Ishikawa (cell line): ENCODE data around the gene RNF113B.

ENCODE experiments used
- CEBPB ChIP-seq: IDR thresholded peaks from 2 replicates; pipeline ENCODE4 v1.6.1; 2012
- CREB1 ChIP-seq: IDR thresholded peaks from 2 replicates; pipeline ENCODE4 v1.6.1; 2012; ENCODE audit warnings: low read depth
- EGR1 ChIP-seq: IDR thresholded peaks from 2 replicates; pipeline ENCODE4 v1.6.1; 2012
- EP300 ChIP-seq: IDR thresholded peaks from 2 replicates; pipeline ENCODE4 v1.6.1; 2012; ENCODE audit warnings: borderline replicate concordance
- NFIC ChIP-seq: IDR thresholded peaks from 2 replicates; pipeline ENCODE4 v1.6.1; 2012
- RAD21 ChIP-seq: IDR thresholded peaks from 2 replicates; pipeline ENCODE4 v1.6.1; 2012; ENCODE audit warnings: low read depth
- TCF12 ChIP-seq: IDR thresholded peaks from 2 replicates; pipeline ENCODE4 v1.6.1; 2012; ENCODE audit warnings: low read depth
- YY1 ChIP-seq: IDR thresholded peaks from 2 replicates; pipeline ENCODE4 v1.6.1; 2012; ENCODE audit warnings: low read depth
- ZBTB7A ChIP-seq: IDR thresholded peaks from 2 replicates; pipeline ENCODE4 v1.6.1; 2012; ENCODE audit warnings: low read depth
- TF ChIP-seq, protein P1 (sequence below): IDR thresholded peaks from 2 replicates; pipeline ENCODE4 v1.6.1; 2012; ENCODE audit warnings: low read depth, mild to moderate bottlenecking
- TF ChIP-seq, protein P2 (sequence below): IDR thresholded peaks from 2 replicates; pipeline ENCODE4 v1.6.1; 2012
- TF ChIP-seq, protein P3 (sequence below): IDR thresholded peaks from 2 replicates; pipeline ENCODE4 v1.6.1; 2012

DNA sequence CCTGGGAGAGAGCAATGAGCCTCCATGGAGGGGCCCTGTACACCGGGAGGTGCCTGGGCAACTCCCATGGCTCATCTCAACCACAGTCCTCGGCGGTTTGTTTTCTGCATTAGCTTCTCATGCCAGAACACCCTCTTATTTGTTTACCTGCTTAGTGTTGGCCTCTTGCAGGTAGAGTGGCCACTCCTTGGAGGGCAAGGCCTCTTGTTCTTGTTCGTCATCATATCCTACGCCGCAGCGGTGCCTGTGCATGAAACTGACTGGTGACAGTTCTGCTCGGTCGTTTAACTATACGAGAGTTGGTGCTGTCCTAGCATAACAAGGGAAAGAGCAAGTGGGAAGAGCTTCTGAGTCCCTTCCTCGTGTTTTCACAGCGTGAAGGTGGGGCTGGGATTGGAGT lies 40.5 kb upstream of the RNF113B start:
- TF ChIP-seq, protein P1, sequence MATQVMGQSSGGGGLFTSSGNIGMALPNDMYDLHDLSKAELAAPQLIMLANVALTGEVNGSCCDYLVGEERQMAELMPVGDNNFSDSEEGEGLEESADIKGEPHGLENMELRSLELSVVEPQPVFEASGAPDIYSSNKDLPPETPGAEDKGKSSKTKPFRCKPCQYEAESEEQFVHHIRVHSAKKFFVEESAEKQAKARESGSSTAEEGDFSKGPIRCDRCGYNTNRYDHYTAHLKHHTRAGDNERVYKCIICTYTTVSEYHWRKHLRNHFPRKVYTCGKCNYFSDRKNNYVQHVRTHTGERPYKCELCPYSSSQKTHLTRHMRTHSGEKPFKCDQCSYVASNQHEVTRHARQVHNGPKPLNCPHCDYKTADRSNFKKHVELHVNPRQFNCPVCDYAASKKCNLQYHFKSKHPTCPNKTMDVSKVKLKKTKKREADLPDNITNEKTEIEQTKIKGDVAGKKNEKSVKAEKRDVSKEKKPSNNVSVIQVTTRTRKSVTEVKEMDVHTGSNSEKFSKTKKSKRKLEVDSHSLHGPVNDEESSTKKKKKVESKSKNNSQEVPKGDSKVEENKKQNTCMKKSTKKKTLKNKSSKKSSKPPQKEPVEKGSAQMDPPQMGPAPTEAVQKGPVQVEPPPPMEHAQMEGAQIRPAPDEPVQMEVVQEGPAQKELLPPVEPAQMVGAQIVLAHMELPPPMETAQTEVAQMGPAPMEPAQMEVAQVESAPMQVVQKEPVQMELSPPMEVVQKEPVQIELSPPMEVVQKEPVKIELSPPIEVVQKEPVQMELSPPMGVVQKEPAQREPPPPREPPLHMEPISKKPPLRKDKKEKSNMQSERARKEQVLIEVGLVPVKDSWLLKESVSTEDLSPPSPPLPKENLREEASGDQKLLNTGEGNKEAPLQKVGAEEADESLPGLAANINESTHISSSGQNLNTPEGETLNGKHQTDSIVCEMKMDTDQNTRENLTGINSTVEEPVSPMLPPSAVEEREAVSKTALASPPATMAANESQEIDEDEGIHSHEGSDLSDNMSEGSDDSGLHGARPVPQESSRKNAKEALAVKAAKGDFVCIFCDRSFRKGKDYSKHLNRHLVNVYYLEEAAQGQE = no peak
- TF ChIP-seq YY1 = no peak
- no peak for TF ChIP-seq EP300
- no peak for TF ChIP-seq NFIC
- TF ChIP-seq CREB1 = no peak
- no peak for TF ChIP-seq CEBPB
- TF ChIP-seq, protein P2, sequence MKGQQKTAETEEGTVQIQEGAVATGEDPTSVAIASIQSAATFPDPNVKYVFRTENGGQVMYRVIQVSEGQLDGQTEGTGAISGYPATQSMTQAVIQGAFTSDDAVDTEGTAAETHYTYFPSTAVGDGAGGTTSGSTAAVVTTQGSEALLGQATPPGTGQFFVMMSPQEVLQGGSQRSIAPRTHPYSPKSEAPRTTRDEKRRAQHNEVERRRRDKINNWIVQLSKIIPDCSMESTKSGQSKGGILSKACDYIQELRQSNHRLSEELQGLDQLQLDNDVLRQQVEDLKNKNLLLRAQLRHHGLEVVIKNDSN = no peak
- no peak for TF ChIP-seq RAD21
- TF ChIP-seq ZBTB7A = no peak
- TF ChIP-seq TCF12 = no peak
- TF ChIP-seq, protein P3, sequence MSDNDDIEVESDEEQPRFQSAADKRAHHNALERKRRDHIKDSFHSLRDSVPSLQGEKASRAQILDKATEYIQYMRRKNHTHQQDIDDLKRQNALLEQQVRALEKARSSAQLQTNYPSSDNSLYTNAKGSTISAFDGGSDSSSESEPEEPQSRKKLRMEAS = no peak
- TF ChIP-seq EGR1 = no peak
